HL-60/S4 treated with retinoic acid at 250 ng/mL for 4 days and 3 days (cell line): ENCODE results near the gene PARP12.

Experiments
- in situ Hi-C: fragments of 300-500 bp; cut with MboI; formaldehyde crosslinking; loops from 2 replicates; pipeline ENCODE4 v1.7.0; 2022; ENCODE audit warnings: low sequenced_read_pairs

PARP12 gene

DNA sequence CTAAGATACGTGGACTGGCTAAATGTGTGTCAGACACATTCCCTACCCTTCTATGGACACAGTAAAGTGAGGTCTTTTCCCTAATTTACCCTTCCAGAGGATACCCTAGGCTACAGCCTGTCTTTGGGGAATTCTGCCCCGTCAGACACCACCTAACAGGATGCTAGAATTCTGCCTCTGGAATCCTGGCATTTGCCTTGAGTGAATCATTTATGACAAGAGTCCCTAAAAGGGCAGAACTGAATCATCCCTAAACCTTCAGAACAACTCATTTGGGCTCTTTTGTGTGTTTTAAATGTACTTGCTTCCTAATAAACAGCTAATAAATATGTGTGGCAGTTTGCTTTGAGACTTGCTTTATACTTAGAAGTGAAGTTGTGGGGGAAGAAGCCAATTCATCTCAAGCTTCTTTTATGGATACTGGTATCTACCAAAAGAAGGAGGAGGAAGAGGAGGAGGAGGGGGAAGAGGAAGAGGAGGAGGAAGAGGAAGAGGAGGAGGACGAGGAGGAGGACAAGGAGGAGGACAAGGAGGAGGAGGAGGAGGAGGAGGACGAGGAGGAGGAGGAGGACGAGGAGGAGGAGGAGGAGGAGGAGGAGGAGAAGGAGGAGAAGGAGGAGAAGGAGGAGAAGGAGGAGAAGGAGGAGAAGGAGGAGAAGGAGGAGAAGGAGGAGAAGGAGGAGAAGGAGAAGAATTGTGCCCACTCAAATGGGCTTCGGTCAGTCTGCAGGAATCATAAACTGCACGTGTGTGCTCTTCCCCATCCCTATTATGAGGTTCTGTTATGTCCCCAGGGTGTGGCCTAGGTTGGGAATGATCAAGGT lies 27.1 kb downstream of the PARP12 start:
- in situ Hi-C loops: no loop called here

DNA sequence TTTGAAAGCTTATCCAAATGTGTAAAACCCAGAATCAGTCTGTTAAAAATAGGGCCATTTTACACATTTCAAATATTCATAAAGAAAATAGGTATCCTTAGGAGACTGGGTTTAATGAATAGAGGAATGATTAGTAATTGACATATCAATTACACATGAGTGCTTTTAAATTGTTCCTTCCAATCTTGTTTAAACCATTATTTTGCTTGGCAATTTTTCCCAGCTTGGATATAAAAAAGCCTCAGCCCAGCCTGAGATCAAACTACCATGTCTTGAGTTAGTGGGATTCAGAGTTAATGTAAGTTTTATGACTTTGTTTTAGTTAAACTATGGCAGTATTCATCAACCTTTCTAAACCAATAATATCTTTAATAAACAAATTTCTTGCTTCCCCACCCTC lies 28.3 kb downstream of the PARP12 start:
- in situ Hi-C loops: no loop called here

DNA sequence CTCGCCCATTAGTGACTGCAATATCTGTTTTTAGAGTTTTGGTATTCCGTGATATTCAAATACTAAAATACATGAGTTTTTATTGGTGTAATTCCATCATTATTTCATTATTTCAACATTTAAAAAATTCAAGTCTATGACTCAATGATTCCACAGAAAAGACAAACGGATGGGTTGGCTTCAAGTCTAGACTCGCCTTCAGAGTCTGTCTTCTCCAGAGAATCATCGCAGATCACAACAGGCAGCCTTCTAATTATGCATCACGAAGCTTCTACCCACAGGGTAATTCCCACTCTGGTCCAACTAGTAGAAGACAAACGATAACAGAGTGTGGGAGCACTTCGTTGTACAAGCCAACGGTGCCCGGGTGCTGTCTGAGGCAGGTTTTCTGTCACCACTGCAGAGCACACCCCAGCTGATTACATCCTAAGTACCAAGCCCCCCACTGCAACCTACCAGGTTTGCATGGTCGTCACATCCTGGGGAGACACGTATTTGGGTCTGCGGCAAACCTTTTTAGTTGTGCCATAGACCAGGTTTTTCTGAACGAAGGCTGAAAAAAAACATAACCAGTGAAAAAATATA lies 28.9 kb downstream of the PARP12 start:
- in situ Hi-C loops: no loop called here

DNA sequence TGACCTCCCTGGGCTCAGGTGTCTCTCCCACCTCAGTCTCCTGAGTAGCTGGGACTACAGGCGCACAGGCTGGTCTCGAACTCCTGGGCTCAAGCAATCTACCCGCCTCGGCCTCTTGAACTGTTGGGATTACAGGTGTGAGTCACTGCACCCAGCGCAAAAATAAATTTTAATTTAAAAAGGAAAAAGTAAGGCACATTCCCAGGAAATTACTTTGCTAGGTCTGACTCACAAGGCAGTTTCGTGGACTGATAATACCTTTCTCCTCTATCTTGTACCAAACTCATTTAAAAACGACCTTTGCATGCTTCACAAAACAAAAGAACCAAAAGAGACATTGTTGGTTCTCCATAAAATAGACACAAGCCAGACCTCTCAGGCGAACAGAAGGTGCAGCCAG lies 29.7 kb downstream of the PARP12 start:
- in situ Hi-C loops: no loop called here

DNA sequence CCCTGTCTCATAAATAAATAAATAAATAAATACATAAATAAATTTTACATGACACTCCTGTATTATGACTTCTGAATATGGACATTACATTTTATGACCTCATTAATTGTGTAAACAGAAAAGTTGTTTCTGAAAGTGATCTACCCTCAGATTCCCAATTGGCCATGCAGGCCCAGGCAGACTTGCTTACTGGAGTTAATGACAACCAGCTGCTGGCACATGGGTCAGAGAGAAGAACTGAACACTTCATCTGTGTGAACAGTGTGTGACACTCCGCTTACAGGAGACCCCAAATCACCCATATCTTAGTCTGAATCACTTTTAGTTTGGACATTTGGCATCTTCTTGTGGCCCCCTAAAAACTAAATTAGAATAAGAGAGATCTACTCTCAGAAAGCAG lies 31.4 kb downstream of the PARP12 start:
- in situ Hi-C loops: no loop called here

DNA sequence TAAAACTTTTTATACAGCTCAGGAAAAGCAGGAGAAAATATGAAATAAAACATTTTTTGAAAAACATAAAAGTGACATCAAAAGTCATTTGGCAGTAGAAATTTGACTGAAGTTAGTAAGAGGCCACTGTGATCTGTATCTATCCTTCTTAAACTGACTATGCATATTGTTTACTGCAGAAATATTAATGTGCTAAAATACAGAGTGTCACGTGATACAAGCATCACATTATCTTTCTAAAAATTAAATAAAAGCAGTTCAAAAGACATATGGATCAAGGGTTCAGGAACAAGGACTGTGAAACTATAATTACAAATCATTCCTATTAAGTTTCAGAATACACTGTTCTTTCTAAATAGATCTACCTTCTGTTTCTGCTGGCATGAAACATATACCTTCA lies 33.7 kb downstream of the PARP12 start:
- in situ Hi-C loops: no loop called here

DNA sequence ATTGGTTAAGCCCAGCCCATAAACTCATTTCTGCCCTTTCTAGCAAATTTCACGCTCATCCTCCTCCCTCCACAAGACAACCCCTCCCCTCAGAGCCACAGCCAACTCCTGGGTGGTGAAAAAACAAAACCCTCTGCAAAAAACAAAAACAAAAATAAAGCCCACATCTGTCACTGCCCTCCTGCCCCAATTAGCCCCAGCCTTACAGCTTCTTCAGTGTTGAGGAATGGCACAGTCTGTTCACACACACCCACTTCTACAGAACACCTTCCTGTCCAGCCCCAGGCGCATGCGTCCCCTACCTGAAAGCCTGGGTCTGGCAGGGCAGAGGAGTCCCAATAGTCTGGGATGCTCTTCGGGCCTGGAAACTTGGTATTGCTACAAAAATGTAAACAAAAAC lies 34.4 kb downstream of the PARP12 start:
- in situ Hi-C loops: no loop called here

DNA sequence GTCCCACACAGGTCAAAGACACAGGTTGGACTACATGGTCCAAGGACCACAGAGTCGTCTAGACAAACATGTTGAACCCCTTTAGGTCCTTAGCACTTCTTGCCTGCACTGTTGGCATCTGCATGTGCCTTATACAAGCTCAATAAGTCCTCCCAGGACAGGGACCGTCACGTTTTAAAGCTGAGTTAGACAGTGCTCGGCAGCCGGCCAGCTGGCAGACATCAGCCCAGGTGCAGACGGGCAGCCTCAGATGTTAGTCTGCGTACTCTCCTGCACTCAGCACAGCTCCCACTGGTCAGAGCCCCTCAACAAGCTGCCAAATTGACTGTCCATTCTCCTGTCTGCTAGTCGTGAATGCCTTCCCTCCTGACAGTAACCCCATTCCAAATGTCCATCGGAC lies 34.9 kb downstream of the PARP12 start:
- in situ Hi-C loops: no loop called here

DNA sequence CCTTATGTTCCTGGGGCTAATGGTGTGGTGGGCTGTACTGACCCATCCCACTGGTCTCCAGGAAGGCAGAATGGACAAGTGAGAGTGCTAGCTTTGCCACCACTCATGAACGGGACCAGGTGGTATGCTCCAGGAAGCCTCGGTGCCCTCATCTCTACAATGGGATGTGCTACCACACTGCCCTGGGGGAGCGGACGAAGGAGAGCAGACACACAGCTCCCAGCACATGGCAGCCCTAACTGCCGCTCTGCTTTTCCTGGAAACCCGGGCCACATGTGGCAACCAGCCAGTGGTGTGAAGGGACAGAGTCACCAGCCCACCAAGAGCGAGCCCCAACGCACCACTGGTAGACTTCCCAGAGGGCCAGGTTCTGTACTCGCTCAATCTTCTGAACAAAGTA lies 35.8 kb downstream of the PARP12 start:
- in situ Hi-C loops: no loop called here

DNA sequence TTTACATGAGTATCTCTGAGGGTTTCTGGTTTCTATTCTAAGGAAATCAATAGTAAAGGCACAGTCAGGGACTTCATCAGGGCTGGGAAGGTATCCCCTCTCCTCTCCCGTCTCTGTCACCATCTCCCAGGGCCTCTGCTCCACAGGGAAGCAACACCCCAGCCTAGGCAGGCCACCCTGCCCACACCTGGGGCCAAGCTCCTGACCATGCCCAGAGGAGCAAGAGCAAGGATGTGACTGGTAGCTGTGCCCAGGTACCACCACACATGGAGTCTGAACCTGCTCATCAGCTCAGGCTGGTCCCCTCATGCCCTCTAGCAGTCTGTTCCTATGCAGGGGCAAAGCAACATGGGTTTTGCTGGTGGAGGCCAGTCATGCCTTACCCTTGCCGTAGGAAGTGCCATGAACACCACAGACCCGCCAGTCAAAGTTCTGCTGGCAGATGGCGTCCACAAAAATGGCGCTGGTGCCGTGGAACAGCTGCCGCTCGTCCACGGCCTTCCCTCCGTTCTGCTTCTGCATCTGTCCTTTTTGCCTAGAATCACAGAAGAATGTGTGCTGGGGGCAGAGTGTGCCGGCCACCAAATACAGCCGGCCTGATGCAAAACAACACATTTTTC lies 36.8 kb downstream of the PARP12 start:
- in situ Hi-C loops: no loop called here

DNA sequence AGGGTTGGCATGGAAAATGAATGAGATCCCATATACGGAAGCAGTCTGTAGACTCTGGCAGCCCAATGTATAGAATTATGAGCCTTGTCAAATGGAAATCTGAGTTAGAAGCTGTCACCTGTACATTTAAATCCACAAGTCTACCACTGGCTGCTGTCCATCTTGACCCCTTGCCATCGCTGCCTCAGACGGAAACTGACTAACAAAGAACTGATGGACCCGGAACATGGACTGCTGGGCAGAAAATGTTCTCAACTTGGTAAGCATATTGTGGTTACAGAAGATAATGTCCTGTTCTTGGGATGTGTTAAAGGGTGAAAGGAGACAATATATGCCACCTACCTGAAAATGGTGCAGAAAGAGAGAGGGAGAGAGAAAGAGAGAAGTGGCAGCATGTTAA lies 37.5 kb downstream of the PARP12 start:
- in situ Hi-C loops: no loop called here

DNA sequence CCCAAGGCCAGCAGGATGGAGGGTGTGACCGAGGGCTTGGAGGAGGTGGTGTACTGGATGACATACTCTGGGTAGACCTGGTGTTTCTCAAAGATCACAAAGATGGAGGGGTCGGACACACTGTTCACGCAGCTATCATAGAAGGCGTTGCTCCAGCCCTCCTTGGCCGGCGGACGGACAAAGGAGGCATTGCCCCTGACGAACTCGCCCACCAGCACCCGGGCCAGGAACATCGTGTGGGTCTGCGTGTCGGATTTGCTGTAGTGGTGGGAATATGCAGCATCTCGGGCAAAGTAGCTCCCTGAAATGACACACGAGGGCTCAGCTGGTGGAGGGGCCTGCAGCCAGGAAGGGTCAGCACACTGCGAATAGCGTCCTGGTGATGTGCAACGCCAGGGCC lies 38.2 kb downstream of the PARP12 start:
- in situ Hi-C loops: loop anchor here (25.0 kb wide), 2 partner anchors 313 to 512 kb away; partner anchors contain the start of gene CLEC2L

DNA sequence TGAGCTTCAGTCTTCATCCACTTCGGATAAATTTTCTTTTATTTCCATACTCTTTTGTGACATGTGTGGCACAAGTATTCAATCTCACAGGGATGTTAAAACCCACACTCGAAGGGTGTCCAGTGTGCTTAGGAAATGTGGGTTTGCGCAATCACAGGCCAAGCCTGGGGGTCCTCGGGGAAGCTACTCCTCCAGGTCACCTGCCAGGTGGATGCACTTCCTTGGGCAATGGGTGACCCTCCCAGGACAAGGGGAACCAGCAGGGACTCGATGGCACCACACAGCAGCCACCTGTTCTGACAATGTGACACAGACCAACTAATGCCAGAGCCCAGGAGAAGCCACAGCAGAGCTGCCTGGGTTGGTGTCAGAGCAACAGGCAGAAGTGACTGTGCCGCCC lies 39.0 kb downstream of the PARP12 start:
- in situ Hi-C loops: loop anchor here (25.0 kb wide), 2 partner anchors 314 to 511 kb away; partner anchors contain the start of gene CLEC2L

DNA sequence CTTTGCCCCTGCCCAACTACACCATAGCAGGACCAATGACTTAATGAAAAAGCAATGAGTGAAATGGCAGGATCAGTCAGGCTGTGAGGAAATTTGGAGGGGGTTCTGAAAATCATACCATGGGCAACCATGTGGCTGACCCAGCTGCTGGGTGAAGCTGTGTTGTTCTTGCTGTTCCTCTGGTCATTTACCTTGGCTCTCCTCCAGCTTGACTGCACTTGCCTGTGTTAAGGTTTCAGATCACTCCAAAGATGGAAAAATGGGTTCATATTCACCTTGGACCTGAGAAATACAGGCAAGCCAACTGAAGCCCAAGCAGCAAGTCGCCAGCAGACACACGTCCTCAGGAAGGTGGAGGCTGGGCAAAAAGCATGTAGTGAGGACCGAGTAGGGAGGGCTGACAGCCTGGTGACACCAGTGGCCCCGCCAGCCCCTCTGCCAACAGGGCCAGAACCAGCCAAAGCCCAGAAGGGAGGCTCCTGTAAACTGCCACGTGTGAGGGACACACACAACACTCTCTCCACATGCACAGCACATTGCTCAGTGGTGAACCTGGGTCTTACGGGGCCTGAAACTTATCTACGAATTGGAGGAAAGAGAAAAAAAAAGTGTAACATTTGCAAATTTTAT lies 40.1 kb downstream of the PARP12 start:
- in situ Hi-C loops: loop anchor here (25.0 kb wide), 2 partner anchors 315 to 510 kb away; partner anchors contain the start of gene CLEC2L

DNA sequence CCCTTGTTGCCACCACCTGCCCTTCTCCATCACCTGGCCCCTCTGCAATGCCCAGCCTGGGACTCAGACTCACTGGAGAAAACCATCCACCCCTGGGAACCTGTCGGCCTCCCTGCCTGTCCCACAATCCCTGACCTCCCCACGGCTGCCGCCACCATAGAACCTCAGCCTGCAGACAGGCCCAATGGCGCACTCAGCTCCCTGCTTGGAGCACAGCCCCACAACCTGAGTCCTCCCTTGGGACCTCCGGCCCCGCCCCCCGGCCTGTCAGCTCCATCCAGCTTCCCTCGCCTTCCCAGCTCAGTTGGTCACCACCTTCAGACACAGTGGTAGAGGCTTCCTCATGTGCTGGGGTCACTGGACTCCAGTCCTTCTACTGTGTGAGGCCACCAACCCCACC lies 41.1 kb downstream of the PARP12 start:
- in situ Hi-C loops: loop anchor here (25.0 kb wide), 2 partner anchors 316 to 509 kb away; partner anchors contain the start of gene CLEC2L

DNA sequence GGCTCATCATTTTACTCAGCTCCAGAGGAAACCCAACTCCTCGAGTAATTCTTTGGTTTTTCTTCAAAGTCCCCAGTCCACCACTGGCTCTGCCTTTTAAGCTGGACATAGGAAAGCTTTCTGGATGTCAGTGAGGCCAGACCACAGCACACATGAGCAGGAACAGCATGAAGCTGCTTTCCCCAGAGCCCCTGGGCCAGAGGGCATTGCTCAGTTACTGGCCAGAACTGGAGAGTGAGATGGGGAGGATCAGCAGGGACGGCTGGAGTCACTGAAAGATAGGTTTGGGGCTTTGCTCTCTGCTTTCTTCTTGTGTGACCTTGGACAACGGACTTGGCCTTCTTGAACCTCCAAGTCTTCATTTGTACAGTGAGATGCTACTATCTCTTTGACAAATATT lies 43.1 kb downstream of the PARP12 start:
- in situ Hi-C loops: loop anchor here (25.0 kb wide), 2 partner anchors 318 to 507 kb away; partner anchors contain the start of gene CLEC2L

DNA sequence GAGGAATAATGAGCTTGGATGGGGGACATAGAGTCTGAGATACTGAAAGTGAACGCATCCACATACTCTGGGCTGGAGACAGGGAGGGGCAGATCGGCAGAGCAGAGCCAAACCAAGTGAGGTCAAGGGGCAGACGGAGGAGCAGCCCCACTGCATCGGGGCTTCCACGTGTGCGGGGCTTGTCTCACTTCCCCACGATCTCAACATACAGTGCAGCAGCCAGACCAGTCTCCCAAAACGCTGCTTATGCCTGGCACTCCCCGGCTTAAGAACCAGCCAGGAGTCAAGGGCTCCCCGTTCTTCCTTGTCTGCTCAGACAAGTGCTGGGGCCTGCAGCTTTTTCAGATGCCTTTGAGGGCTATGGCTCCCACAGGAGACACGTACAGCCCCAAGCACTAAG lies 43.6 kb downstream of the PARP12 start:
- in situ Hi-C loops: loop anchor here (25.0 kb wide), 2 partner anchors 318 to 507 kb away; partner anchors contain the start of gene CLEC2L

DNA sequence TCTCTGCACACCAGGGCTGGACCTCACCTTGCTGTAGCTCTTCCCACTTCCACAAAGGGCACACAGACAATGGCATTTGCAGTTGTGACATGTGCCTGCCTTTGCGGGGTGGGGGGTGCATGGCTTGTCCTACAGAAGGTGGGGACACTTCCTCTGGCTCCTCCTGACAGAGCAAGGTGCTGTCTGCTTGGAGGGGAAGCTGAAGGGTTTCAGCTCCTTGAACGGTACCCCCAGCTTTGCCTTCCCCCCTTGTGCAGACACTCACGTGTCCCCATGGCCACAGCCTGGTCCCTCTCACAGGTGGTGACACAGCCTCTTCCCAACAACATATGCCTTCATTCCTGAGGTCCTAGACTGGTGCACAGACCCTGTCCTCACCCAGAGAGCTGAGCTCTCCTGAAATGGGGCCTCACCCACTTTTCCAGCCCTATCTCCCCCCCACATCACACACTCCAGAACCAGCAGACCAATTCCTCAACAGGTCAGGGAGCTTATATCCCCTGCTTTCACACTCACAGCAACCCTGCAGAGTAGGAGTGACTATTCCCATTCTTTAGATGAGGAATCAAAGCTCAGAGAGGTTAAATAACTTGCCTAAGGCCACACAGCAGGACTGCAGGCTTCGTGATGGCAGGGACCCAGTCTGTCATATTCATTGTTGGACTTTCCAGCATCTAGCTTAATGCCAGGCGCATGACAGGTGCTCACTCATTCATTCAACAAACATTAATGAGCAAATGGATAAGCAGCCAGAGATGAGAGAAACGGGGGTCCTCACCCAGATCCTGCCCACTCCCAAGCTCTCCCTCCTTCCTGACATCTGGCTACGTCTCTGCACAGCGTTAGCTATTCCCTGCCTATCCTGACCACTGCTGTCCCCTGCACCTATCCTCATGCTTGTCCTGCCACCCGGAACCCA lies 44.4 kb downstream of the PARP12 start:
- in situ Hi-C loops: loop anchor here (25.0 kb wide), 2 partner anchors 319 to 506 kb away; partner anchors contain the start of gene CLEC2L

DNA sequence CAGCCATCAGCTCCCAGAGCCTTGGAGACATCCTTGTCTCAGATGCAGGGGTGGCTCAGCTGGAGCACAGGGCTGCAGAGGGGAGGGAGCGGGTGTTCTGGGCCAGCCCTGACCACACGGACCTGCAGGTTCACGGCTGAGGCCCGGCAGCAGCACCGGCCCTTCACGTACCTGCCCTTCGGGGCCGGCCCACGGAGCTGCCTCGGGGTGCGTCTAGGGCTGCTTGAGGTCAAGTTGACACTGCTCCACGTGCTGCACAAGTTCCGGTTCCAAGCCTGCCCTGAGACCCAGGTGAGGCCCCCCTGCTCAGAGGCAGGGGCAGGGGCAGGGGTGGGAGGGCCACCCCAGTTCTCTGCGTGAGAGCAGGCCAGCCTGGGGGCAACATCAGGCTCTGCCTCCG lies 45.2 kb downstream of the PARP12 start:
- in situ Hi-C loops: loop anchor here (25.0 kb wide), 2 partner anchors 320 to 505 kb away; partner anchors contain the start of gene CLEC2L

DNA sequence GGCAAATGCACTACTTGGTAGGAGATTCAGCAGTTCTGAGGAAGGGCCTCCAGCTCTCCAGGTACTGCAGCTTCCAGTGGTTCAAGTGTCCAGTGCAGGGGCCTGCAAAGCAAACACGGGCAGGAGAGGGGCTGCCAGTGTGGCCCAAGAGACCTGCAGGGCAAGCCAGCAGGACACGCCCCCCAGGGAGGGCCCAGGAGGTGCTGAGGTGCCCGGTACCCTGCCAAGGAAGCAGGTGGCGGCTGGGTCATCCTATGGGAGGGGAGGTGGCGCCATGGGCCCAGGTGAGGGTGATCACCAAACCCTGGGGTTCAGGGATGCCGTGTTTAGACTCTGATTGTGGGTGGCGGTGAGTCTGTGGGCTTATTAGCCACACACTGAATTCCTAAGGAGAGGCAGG lies 45.7 kb downstream of the PARP12 start:
- in situ Hi-C loops: loop anchor here (25.0 kb wide), 2 partner anchors 320 to 505 kb away; partner anchors contain the start of gene CLEC2L
